ENCODE data around the gene PYGO2. TPM values are rescaled to one million over a fixed set of nuclear protein-coding genes. Genes with fewer than 3 reads are reported as not detected.

PYGO2 gene, protein sequence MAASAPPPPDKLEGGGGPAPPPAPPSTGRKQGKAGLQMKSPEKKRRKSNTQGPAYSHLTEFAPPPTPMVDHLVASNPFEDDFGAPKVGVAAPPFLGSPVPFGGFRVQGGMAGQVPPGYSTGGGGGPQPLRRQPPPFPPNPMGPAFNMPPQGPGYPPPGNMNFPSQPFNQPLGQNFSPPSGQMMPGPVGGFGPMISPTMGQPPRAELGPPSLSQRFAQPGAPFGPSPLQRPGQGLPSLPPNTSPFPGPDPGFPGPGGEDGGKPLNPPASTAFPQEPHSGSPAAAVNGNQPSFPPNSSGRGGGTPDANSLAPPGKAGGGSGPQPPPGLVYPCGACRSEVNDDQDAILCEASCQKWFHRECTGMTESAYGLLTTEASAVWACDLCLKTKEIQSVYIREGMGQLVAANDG
- 10 to 100 TPM; 21.2 to 21.8 TPM for total RNA-seq

- intact Hi-C loops (cut with micrococcal nuclease): loop anchor here (5.0 kb wide), 1 partner anchor 36 kb away; no protein-coding TSS in a partner anchor
- Mint-ChIP-seq H3K27me3 (no peaks in the 10 kb centered on the region), H3K9me3 (no peaks in the 10 kb centered on the region), H3K36me3 (ENCODE audit: low read depth) (peaks cover 37% of the 10 kb centered on the region), H3K4me3 (peak within 1 kb of the TSS; percentile 98), H3K27ac (peak within 1 kb of the TSS; percentile 94), H3K4me1 (ENCODE audit: low read depth) (peaks cover 35% of the 10 kb centered on the region)
- ATAC-seq (peak; percentile 86), DNase-seq (peak; percentile 87)
- POLR2A ChIA-PET: interaction anchor here (0.9 to 3.7 kb wide), 12 partner anchors 9 to 69 kb away, joined by 3 to 55 read pairs (median 5); partner anchors contain the start of genes CKS1B, FLAD1, PMVK and SHC1
- peak; percentile 56 for TF ChIP-seq CTCF (IDR thresholded peaks at IDR 0.05)
- CTCF ChIA-PET: interaction anchor here (1.0 to 2.4 kb wide), 19 partner anchors 10 to 124 kb away, joined by 3 to 30 read pairs (median 6); partner anchors contain the start of genes ADAM15, CKS1B, FLAD1 and PMVK
These were observed at the start of gene PYGO2 for GRCh38 chr1:154961207-154962155. Gene PYGO2, minus strand, starts transcription at chr1:154961782. Its CDS starts 206 bp downstream, at chr1:154961576.

GRCh38 chr1:155011004-155011416, 49.4 kb upstream of the PYGO2 start:
- no peak for DNase-seq
- intact Hi-C loops (cut with micrococcal nuclease): no loop called here
- Mint-ChIP-seq H3K36me3 (ENCODE audit: low read depth) (peaks cover 3% of the 10 kb centered on the region), H3K27me3 (no peaks in the 10 kb centered on the region), H3K27ac (no peak overlapping the region), H3K9me3 (no peaks in the 10 kb centered on the region), H3K4me3 (no peak overlapping the region), H3K4me1 (ENCODE audit: low read depth) (peaks cover 72% of the 10 kb centered on the region)
- TF ChIP-seq CTCF (IDR thresholded peaks at IDR 0.05): no peak
- CTCF ChIA-PET: interaction anchor here (1.1 to 1.9 kb wide), 4 partner anchors 9 to 80 kb away, joined by 3 to 5 read pairs (median 4); partner anchors contain the start of gene PYGO2
- POLR2A ChIA-PET: interaction anchor here (0.8 kb wide), 1 partner anchor 58 kb away, joined by 3 read pairs; no protein-coding TSS in a partner anchor
- no peak for ATAC-seq

DNA sequence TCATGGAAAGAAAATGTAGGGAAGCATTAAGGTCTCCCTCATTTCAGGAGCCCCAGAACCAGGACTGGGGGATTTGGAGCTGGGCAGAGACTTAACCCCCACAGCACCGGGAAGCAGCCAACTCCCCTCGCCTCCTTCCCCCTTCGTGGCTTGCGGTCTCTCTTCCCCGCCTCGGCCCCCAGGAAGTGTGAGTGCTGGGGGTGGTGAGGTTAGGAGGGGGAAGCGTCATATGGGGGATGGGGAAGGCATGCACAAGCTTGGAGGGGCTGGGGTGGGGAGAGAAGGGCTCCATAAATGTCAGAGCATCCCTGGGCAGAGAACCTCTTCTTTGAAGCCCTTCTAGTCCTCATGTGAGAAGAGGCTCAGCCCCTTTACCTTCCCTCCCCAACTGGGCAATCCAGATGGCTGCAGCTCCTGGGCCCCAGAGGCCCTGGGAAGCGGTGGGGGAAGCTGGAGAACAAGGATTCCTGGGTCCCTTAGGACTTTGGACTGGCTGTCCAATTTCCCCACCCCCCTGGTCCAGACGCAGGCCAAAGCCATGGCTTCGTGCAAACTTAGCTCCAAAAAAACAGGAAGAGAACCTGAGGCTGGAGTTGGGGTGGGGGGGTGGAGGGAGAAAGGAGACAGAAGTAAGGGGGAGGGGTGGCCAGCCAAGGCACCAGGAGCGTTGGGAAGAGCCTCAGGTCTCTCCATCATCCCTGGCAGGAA, 48.8 kb upstream of the PYGO2 start:
- TF ChIP-seq CTCF (IDR thresholded peaks at IDR 0.05): no peak
- Mint-ChIP-seq H3K27me3 (no peaks in the 10 kb centered on the region), H3K4me1 (ENCODE audit: low read depth) (peaks cover 72% of the 10 kb centered on the region), H3K9me3 (no peaks in the 10 kb centered on the region), H3K36me3 (ENCODE audit: low read depth) (no peaks in the 10 kb centered on the region), H3K27ac (peak overlapping the region; percentile 50), H3K4me3 (peak overlapping the region; percentile 31)
- POLR2A ChIA-PET: interaction anchor here (0.7 to 0.8 kb wide), 2 partner anchors 9 to 58 kb away, joined by 3 read pairs; no protein-coding TSS in a partner anchor
- CTCF ChIA-PET: interaction anchor here (1.1 to 1.9 kb wide), 4 partner anchors 9 to 81 kb away, joined by 3 to 5 read pairs (median 4); partner anchors contain the start of gene PYGO2
- intact Hi-C loops (cut with micrococcal nuclease): no loop called here
- ATAC-seq (no peak), DNase-seq (peak; percentile 36)

- no peak for ATAC-seq
- no peaks in the 10 kb centered on the region for H3K36me3 Mint-ChIP-seq (ENCODE audit: low read depth)
- H3K9me3 Mint-ChIP-seq: no peaks in the 10 kb centered on the region
- peak overlapping the region; percentile 31 for H3K4me3 Mint-ChIP-seq
- no peak for DNase-seq
- H3K27ac Mint-ChIP-seq: peak overlapping the region; percentile 50
- no peak for TF ChIP-seq CTCF (IDR thresholded peaks at IDR 0.05)
- intact Hi-C loops (cut with micrococcal nuclease): no loop called here
- ChIA-PET POLR2A (no interaction called here), CTCF (interaction anchor here (1.2 to 1.9 kb wide), 2 partner anchors 10 to 16 kb away, joined by 4 to 5 read pairs; no protein-coding TSS in a partner anchor)
- no peaks in the 10 kb centered on the region for H3K27me3 Mint-ChIP-seq
- H3K4me1 Mint-ChIP-seq (ENCODE audit: low read depth): peaks cover 76% of the 10 kb centered on the region
These were observed 48.2 kb upstream of the PYGO2 start for GRCh38 chr1:155009742-155010141.
